Peyer's patch (tissue), 4 donors: ENCODE measurements around the gene UCK1. TPM values are rescaled to one million over a fixed set of nuclear protein-coding genes. Genes with fewer than 3 reads are reported as not detected.
A peak's percentile ranks its signal among the peaks of the same experiment; 100 is the strongest.

ENCODE experiments used
- DNase-seq, 3 donors: peaks; one replicate each; pipeline ENCODE4 v3.0.0-alpha.2; 2017 to 2019
- H3K27ac ChIP-seq, 4 donors: fragments of 200-600 bp; sonication (generic); one replicate each; pipeline ENCODE4 v1.5.1; 2016 to 2019
- H3K27me3 ChIP-seq, 2 donors: fragments of 200-600 bp; sonication (generic); one replicate each; pipeline ENCODE4 v1.5.1; 2019
- H3K36me3 ChIP-seq, 3 donors: fragments of 200-600 bp; sonication (generic); one replicate each; pipeline ENCODE4 v1.5.1; 2016 to 2019
- H3K4me1 ChIP-seq, 4 donors: fragments of 200-600 bp; sonication (generic); one replicate each; pipeline ENCODE4 v1.5.1; 2016 to 2019
- H3K4me3 ChIP-seq, 4 donors: fragments of 200-600 bp; sonication (generic); 1 replicate in 3 of 4; 2 replicates in 1 of 4; pipeline ENCODE4 v1.5.1; 2016 to 2019; ENCODE audit warnings: mild to moderate bottlenecking in 1 of 4
- H3K9me3 ChIP-seq, 4 donors: fragments of 200-600 bp; sonication (generic); one replicate each; pipeline ENCODE4 v1.5.1; 2016 to 2019; ENCODE audit warnings: mild to moderate bottlenecking in 1 of 4
- POLR2A ChIP-seq, 2 donors: fragments of 450-650 bp; IDR thresholded peaks; one replicate each; pipeline ENCODE4 v1.5.1; 2017; ENCODE audit warnings: antibody characterized with exemption in 2 of 2, mild to moderate bottlenecking in 2 of 2, moderate library complexity in 2 of 2
- total RNA-seq, 4 donors: library from RNA; depleted of rRNA; stranded (reverse); fragments of >200 nt; gene quantifications; one replicate each; pipeline ENCODE4 v1.1.0, GENCODE V29; 2016
- TF ChIP-seq, protein P1 (sequence below), 6 experiments: fragments of 450-650 bp in 4 of 6; fragments of 200-600 bp in 2 of 6; sonication (generic) in 1 of 6; IDR thresholded peaks; one replicate each; pipeline ENCODE4 v1.5.1; 2017 to 2019; ENCODE audit warnings: antibody characterized with exemption in 6 of 6, mild to moderate bottlenecking in 3 of 6, moderate library complexity in 1 of 6

The UCK1 gene
- 10 to 100 TPM; 20.6 to 37.2 (median 31.1) TPM for total RNA-seq

DNA sequence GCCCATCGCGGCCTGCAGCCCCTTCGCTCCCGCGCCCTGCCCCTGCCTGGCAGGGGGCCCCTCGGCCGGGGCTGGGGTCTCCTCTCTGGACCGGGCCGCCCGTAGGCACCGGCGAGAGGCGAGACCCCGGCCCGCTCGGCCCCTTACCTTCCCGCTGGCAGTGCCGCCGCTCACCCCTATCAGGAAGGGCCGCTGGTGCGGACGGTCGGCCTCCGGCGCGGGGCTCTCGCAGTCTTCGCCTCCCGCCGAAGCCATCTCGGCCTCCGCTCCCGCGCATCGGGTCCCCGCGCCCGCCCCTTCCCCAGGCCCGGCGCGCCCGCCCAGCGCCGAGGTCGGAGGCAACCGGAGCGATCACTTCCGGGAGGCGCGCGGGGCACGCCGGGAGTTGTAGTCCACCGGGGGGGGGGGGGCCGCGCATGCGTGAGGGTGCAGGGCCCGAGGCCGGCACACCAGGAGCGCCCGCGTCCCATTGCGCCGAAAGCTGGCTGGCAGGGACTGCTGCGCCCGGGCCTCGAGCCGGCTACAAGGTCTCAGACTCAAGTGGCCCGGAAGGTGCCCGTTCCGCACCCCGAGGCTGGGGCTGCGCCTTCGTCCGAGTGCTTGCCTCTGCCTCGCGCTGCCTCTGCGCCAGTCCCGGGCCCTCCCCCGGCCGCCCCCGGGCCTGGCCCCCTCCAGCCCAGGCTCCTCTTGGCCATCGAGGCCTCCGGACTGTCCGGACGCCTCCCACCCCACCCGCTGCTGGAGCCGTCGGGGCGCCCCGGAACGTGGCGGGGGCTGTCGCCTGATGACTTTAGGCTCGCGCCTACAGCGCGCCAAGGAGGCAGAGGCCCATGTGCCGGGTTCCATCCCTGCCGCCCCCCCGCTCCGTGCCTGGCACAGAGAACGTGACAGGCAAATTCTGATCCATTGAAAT is at the start of gene UCK1:
Gene UCK1, minus strand, starts transcription at position 344 of the 913 bp plus-strand sequence. Its CDS starts 89 bp downstream, at position 255.
- Histone ChIP-seq H3K4me1 (peaks cover 0 to 14% (median 8%) of the 10 kb centered on the region in 4 donors), H3K4me3 (peak within 1 kb of the TSS; percentile 67 to 100 (median 86)), H3K27ac (peak within 1 kb of the TSS; percentile 71 to 89 (median 77)), H3K36me3 (peaks cover 0 to 36% (median 0%) of the 10 kb centered on the region in 3 donors), H3K27me3 (no peaks in the 10 kb centered on the region), H3K9me3 (no peaks in the 10 kb centered on the region)
- peak; percentile 69 to 92 (median 85) for DNase-seq
- TF ChIP-seq, protein P1, sequence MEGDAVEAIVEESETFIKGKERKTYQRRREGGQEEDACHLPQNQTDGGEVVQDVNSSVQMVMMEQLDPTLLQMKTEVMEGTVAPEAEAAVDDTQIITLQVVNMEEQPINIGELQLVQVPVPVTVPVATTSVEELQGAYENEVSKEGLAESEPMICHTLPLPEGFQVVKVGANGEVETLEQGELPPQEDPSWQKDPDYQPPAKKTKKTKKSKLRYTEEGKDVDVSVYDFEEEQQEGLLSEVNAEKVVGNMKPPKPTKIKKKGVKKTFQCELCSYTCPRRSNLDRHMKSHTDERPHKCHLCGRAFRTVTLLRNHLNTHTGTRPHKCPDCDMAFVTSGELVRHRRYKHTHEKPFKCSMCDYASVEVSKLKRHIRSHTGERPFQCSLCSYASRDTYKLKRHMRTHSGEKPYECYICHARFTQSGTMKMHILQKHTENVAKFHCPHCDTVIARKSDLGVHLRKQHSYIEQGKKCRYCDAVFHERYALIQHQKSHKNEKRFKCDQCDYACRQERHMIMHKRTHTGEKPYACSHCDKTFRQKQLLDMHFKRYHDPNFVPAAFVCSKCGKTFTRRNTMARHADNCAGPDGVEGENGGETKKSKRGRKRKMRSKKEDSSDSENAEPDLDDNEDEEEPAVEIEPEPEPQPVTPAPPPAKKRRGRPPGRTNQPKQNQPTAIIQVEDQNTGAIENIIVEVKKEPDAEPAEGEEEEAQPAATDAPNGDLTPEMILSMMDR (IDR thresholded peaks at IDR 0.05), result no peak
- TF ChIP-seq POLR2A (IDR thresholded peaks at IDR 0.05), result peak; percentile 24 to 48

DNA sequence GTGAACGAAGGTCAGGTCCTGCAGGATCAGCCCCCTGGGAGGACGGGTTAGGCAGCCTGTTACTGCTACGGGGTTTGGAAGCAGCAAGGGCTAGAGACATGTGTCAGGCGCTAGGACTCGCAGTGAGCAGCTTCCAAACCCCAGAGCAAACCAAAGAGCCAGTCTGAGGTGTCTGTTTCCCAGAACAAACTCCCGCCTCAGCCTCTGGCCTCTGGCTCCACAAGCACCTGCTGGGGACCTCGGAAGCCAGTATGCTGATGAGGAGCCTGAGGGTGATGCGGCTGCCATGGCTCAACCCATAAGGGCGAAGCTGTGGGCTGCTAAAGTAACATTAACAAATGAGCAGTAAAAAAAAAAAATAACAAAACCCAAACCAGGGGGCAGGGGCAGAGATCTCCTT is 49.3 kb upstream of the UCK1 start:
- DNase-seq, result no peak
- H3K4me3 ChIP-seq, result no peak overlapping the region
- H3K27me3 ChIP-seq, result no peaks in the 10 kb centered on the region
- H3K27ac ChIP-seq, result no peak overlapping the region
- peaks cover 0 to 17% (median 0%) of the 10 kb centered on the region in 4 donors for H3K4me1 ChIP-seq
- peaks cover 0 to 98% (median 0%) of the 10 kb centered on the region in 3 donors for H3K36me3 ChIP-seq
- H3K9me3 ChIP-seq, result no peaks in the 10 kb centered on the region
- TF ChIP-seq POLR2A (IDR thresholded peaks at IDR 0.05), result no peak
- TF ChIP-seq, protein P1 (IDR thresholded peaks at IDR 0.05), result no peak

DNA sequence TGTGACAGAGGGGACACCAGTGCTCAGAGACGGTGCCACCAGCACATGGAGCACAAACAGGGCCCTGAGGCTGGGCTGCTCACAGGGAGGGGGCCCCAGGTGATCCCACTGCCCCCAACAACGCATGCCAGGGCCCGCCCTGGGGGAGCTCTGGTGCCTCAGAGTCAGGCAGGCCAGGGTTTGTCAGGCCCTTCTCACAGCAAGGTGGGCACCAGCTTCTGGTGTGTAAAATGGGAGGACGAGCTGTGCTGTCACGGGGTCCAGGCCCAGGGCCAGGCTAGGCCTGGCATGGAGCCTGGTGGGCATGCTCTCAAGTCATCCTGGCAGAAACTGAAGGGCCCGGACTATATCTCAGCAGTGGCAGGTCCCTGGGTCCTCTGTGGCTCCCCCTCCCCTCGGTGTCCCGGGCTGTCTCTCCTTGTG is 48.7 kb upstream of the UCK1 start:
- H3K4me1 ChIP-seq, result peaks cover 0 to 17% (median 0%) of the 10 kb centered on the region in 4 donors
- no peaks in the 10 kb centered on the region for H3K9me3 ChIP-seq
- no peak for DNase-seq
- H3K4me3 ChIP-seq, result no peak overlapping the region
- H3K36me3 ChIP-seq, result peaks cover 0 to 95% (median 0%) of the 10 kb centered on the region in 3 donors
- no peak for TF ChIP-seq POLR2A (IDR thresholded peaks at IDR 0.05)
- TF ChIP-seq, protein P1 (IDR thresholded peaks at IDR 0.05), result no peak
- peak overlapping the region in 1 of 4 donors; percentile 79 for H3K27ac ChIP-seq
- H3K27me3 ChIP-seq, result no peaks in the 10 kb centered on the region

DNA sequence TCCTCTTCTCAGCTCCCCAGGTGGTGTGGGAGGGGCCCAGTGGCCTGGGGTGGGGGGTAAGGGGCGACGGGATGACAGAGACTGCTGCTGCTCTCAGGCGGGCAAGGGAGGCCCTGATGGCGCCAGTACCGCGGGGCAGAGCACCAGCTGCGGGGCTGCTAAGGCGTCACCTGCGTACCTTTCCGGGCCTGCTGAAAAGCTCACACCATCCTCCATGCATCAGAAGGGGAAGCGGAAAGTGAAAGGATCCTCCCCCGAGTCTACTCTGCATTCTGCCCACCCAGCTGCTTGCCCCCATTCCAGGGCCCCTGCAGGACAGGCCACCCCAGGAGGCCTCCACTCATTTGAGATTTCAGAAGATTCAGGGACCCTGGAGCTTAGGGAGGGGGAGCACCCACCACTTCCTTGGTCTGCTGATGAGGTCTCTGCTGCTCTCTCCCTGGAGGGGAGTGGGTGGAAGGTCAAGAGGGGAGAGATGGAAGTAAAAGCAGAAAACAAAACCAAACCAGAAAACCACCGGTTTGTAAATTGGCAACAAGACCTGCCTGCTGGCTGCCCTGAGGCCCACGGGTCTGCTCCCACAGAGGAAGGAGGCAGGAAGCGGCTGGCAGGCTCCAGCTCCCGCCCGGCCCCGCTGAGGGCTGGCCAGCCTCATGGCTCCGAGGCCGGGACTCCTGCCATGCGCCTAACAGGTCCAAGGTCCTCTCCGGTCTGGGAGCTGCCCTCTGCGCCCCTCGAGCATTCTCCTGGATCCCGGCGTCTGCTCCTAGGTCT is 47.9 kb upstream of the UCK1 start:
- Histone ChIP-seq H3K27ac (peak overlapping the region in 2 of 4 donors; percentile 59 to 79), H3K36me3 (peaks cover 0 to 92% (median 0%) of the 10 kb centered on the region in 3 donors)

DNA sequence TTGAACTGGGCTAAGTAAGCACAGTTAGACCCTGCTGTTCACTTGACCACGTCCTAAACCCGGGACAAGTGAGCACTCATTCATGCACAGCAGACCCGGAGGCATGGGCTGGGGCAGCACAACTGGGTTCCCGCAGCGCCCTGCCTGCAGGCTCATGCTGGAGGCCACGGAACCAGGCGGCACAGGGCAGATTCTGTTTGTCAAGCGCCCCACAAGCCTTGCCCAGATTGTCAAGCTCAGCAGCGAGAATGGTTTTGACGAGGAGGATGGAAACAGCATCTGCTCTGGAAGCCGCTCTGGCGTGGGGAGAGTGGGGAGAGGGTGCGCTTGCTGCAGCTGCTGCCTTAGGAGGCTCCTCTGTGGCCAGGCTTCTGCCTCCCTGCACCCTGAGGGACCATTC is 47.0 kb upstream of the UCK1 start:
- no peak overlapping the region for H3K4me3 ChIP-seq

More for the DNA sequence above, 47.9 kb upstream of the UCK1 start:
- Histone ChIP-seq H3K27me3 (no peaks in the 10 kb centered on the region), H3K4me1 (peaks cover 0 to 12% (median 0%) of the 10 kb centered on the region in 4 donors), H3K4me3 (no peak overlapping the region), H3K9me3 (no peaks in the 10 kb centered on the region)
- no peak for TF ChIP-seq POLR2A (IDR thresholded peaks at IDR 0.05)
- TF ChIP-seq, protein P1 (IDR thresholded peaks at IDR 0.05), result no peak
- peak in 2 of 3 donors; percentile 70 to 78 for DNase-seq

More for the DNA sequence above, 47.0 kb upstream of the UCK1 start:
- no peaks in the 10 kb centered on the region for H3K27me3 ChIP-seq
- DNase-seq, result no peak
- H3K27ac ChIP-seq, result peak overlapping the region in 2 of 4 donors; percentile 59 to 79
- H3K9me3 ChIP-seq, result no peaks in the 10 kb centered on the region
- peaks cover 0 to 12% (median 0%) of the 10 kb centered on the region in 4 donors for H3K4me1 ChIP-seq
- H3K36me3 ChIP-seq, result peaks cover 0 to 84% (median 0%) of the 10 kb centered on the region in 3 donors
- TF ChIP-seq, protein P1 (IDR thresholded peaks at IDR 0.05), result no peak
- no peak for TF ChIP-seq POLR2A (IDR thresholded peaks at IDR 0.05)
